ENCODE measurements around the gene GABBR2. TPM values are rescaled to one million over a fixed set of nuclear protein-coding genes. Genes with fewer than 3 reads are reported as not detected.

The GABBR2 gene
- total and polyA plus RNA-seq, 9 of the 15 experiments (the other 6 are each of a cell fraction or from before 2014, with no cell fraction given): 0.15 to 1.9 (median 0.32) TPM

- peak; percentile 89 for TF ChIP-seq MGA (IDR thresholded peaks at IDR 0.05)
- peak; percentile 28; the same call in 1 of the 2 replicates for TF ChIP-seq SOX6 (IDR thresholded peaks at IDR 0.05)
- TF ChIP-seq SFPQ (IDR thresholded peaks at IDR 0.05; ENCODE audit: low read depth, low read length): no peak
Measured at GRCh38 chr9:98634685-98635336, 73.9 kb downstream of the GABBR2 start (continued).

Data from K562 (cell line).